CD14-positive monocyte (primary cell): ENCODE measurements around the gene CNR1. TPM values are rescaled to one million over a fixed set of nuclear protein-coding genes. Genes with fewer than 3 reads are reported as not detected.

ENCODE experiments used
- DNase-seq, 3 donors: peaks; one replicate each; pipeline ENCODE4 v3.0.0-alpha.2; 2011 to 2022
- H2AFZ ChIP-seq: 2 replicates; pipeline ENCODE4 v1.6.0; 2012; ENCODE audit warnings: mild to moderate bottlenecking, low read depth, low read length, inconsistent platforms; ENCODE audit not compliant: insufficient read depth, poor library complexity, severe bottlenecking
- H3K27ac ChIP-seq, 2 donors: 1 replicate in 1 of 2; 2 replicates in 1 of 2; pipeline ENCODE4 v1.5.1; 2012 to 2013; ENCODE audit warnings: low read length in 2 of 2, control low read depth in 1 of 2, inconsistent platforms in 1 of 2, low read depth in 1 of 2, mild to moderate bottlenecking in 1 of 2
- H3K27me3 ChIP-seq, 2 donors: one replicate each; pipeline versions ENCODE4 v1.6.0 to v1.6.1; 2011 to 2013; ENCODE audit warnings: low read length in 2 of 2; ENCODE audit not compliant: control insufficient read depth in 2 of 2, insufficient read depth in 2 of 2
- H3K36me3 ChIP-seq, 2 donors: replicated peaks in 1 of 2; 1 replicate in 1 of 2; 2 replicates in 1 of 2; pipeline versions ENCODE4 v1.5.1 to v1.6.1; 2012 to 2013; ENCODE audit warnings: low read length in 2 of 2, control low read depth in 1 of 2, inconsistent platforms in 1 of 2, mild to moderate bottlenecking in 1 of 2; ENCODE audit not compliant: insufficient read depth in 2 of 2, control insufficient read depth in 1 of 2
- H3K4me1 ChIP-seq, 2 donors: 1 replicate in 1 of 2; 2 replicates in 1 of 2; pipeline versions ENCODE4 v1.5.1 to v1.6.1; 2012 to 2013; ENCODE audit warnings: low read length in 2 of 2, control low read depth in 1 of 2, inconsistent platforms in 1 of 2, mild to moderate bottlenecking in 1 of 2, moderate library complexity in 1 of 2; ENCODE audit not compliant: insufficient read depth in 2 of 2, control insufficient read depth in 1 of 2
- H3K4me2 ChIP-seq: replicated peaks from 2 replicates; pipeline ENCODE3; 2012; ENCODE audit warnings: low read length, moderate library complexity, mild to moderate bottlenecking; ENCODE audit not compliant: poor library complexity, severe bottlenecking; ENCODE audit errors: extremely low read depth
- H3K4me3 ChIP-seq, 3 experiments: fragments of 200-600 bp in 1 of 3; sonication (generic) in 1 of 3; replicated peaks in 1 of 3; 1 replicate in 2 of 3; 2 replicates in 1 of 3; pipeline ENCODE4 v1.5.1; 2011 to 2013; ENCODE audit warnings: low read length in 3 of 3, mild to moderate bottlenecking in 3 of 3, control low read depth in 2 of 3, low read depth in 2 of 3, inconsistent platforms in 1 of 3, moderate library complexity in 1 of 3
- H3K79me2 ChIP-seq: 2 replicates; pipeline ENCODE4 v1.6.0; 2012; ENCODE audit warnings: mild to moderate bottlenecking, control low read depth, inconsistent platforms, low read length, moderate library complexity; ENCODE audit not compliant: insufficient read depth
- H3K9ac ChIP-seq: 2 replicates; pipeline ENCODE4 v1.6.0; 2017; ENCODE audit warnings: low read length, mild to moderate bottlenecking; ENCODE audit not compliant: insufficient read depth, poor library complexity, severe bottlenecking
- H3K9me3 ChIP-seq, 2 donors: replicated peaks in 1 of 2; 1 replicate in 1 of 2; 2 replicates in 1 of 2; pipeline versions ENCODE4 v1.5.1 to v1.6.1; 2012 to 2013; ENCODE audit warnings: low read length in 2 of 2, control low read depth in 1 of 2; ENCODE audit not compliant: control insufficient read depth in 1 of 2, insufficient read depth in 1 of 2
- H4K20me1 ChIP-seq: 2 replicates; pipeline ENCODE4 v1.6.0; 2012; ENCODE audit warnings: mild to moderate bottlenecking, low read length, control low read depth, moderate library complexity; ENCODE audit not compliant: insufficient read depth
- H3K27ac Mint-ChIP-seq, 7 donors: one replicate each; pipeline ENCODE4 v1.8.0; 2020; ENCODE audit warnings: mild to moderate bottlenecking in 7 of 7, mixed read lengths in 7 of 7, moderate library complexity in 6 of 7, inconsistent platforms in 2 of 7
- H3K27me3 Mint-ChIP-seq, 3 donors: one replicate each; pipeline ENCODE4 v1.8.0; 2021 to 2022; ENCODE audit warnings: low read depth in 3 of 3, mild to moderate bottlenecking in 3 of 3, mixed read lengths in 3 of 3, moderate library complexity in 3 of 3, inconsistent platforms in 1 of 3
- H3K36me3 Mint-ChIP-seq, 2 donors: one replicate each; pipeline ENCODE4 v1.8.0; 2020; ENCODE audit warnings: mixed read lengths in 2 of 2, inconsistent platforms in 1 of 2, mild to moderate bottlenecking in 1 of 2
- H3K4me1 Mint-ChIP-seq: one replicate; pipeline ENCODE4 v1.8.0; 2020; ENCODE audit warnings: mild to moderate bottlenecking, mixed read lengths
- H3K4me3 Mint-ChIP-seq, 2 donors: one replicate each; pipeline ENCODE4 v1.8.0; 2020; ENCODE audit warnings: mild to moderate bottlenecking in 2 of 2, mixed read lengths in 2 of 2, moderate library complexity in 1 of 2
- H3K9me3 Mint-ChIP-seq, 7 donors: one replicate each; pipeline ENCODE4 v1.8.0; 2020 to 2022; ENCODE audit warnings: mixed read lengths in 7 of 7, mild to moderate bottlenecking in 6 of 7, moderate library complexity in 6 of 7, inconsistent platforms in 2 of 7
- CTCF ChIP-seq: fragments of 200-600 bp; IDR thresholded peaks from one replicate; pipeline ENCODE4 v1.8.0; 2022; ENCODE audit warnings: antibody characterized with exemption, mild to moderate bottlenecking
- WGBS: methylation state at CpG from one replicate; pipeline ENCODE4 v1.1.5; 2013; ENCODE audit warnings: missing lambda C conversion rate; ENCODE audit not compliant: insufficient coverage; 5-methylcytosine and 5-hydroxymethylcytosine counted together
- intact Hi-C, 2 donors: fragments of 100-400 bp; cut with micrococcal nuclease; formaldehyde crosslinking; loops; one replicate each; pipeline versions ENCODE4 v1.15.0 to v1.15.1; 2023
- polyA plus RNA-seq, 3 donors: library from polyadenylated mRNA; depleted of rRNA in 1 of 3; unstranded in 2 of 3; stranded (reverse) in 1 of 3; fragments of 300-500 nt in 2 of 3; fragments of >200 nt in 1 of 3; fragmentation: Illumina TruSeq in 2 of 3; gene quantifications; 1 replicate in 2 of 3; 2 replicates in 1 of 3; pipeline ENCODE4 v1.2.3, GENCODE V29; 2012 to 2021

The CNR1 gene
- polyA plus RNA-seq, 3 donors, result 0.04 to 0.07 TPM; not detected in 1

GRCh38 chr6:88184921-88185320 lies 18.8 kb upstream of the CNR1 start:
- Histone ChIP-seq H3K36me3 (no peaks in the 10 kb centered on the region), H3K4me1 (no peaks in the 10 kb centered on the region), H3K4me3 (no peak overlapping the region), H3K27ac (no peak overlapping the region), H3K4me2 (no peak overlapping the region), H2AFZ (no peak overlapping the region), H3K9me3 (peaks cover 0 to 7% of the 10 kb centered on the region in 2 donors), H4K20me1 (no peaks in the 10 kb centered on the region), H3K79me2 (no peaks in the 10 kb centered on the region), H3K9ac (no peak overlapping the region), H3K27me3 (peaks cover 0 to 2% of the 10 kb centered on the region in 2 donors)
- intact Hi-C loops, result no loop called here
- Mint-ChIP-seq H3K4me1 (no peaks in the 10 kb centered on the region), H3K27me3 (peaks cover 3 to 13% (median 6%) of the 10 kb centered on the region in 3 donors), H3K36me3 (no peaks in the 10 kb centered on the region), H3K27ac (no peak overlapping the region), H3K9me3 (peaks cover 0 to 11% (median 7%) of the 10 kb centered on the region in 7 donors), H3K4me3 (no peak overlapping the region)
- WGBS, result 91% methylated on average over 4 of the region's 4 CpGs
- DNase-seq, result no peak
- TF ChIP-seq CTCF, result no peak

GRCh38 chr6:88183471-88183870 lies 17.3 kb upstream of the CNR1 start:
- Mint-ChIP-seq H3K27me3 (peaks cover 6 to 9% (median 8%) of the 10 kb centered on the region in 3 donors), H3K4me1 (no peaks in the 10 kb centered on the region), H3K36me3 (no peaks in the 10 kb centered on the region), H3K9me3 (peaks cover 0 to 11% (median 7%) of the 10 kb centered on the region in 7 donors), H3K27ac (no peak overlapping the region), H3K4me3 (no peak overlapping the region)
- Histone ChIP-seq H3K79me2 (no peaks in the 10 kb centered on the region), H3K4me3 (no peak overlapping the region), H2AFZ (no peak overlapping the region), H3K27me3 (peaks cover 0 to 2% of the 10 kb centered on the region in 2 donors), H3K36me3 (no peaks in the 10 kb centered on the region), H3K9me3 (peaks cover 0 to 7% of the 10 kb centered on the region in 2 donors), H3K4me1 (no peaks in the 10 kb centered on the region), H3K4me2 (no peak overlapping the region), H4K20me1 (no peaks in the 10 kb centered on the region), H3K27ac (no peak overlapping the region), H3K9ac (no peak overlapping the region)
- intact Hi-C loops, result no loop called here
- WGBS, result 86% methylated on average over 2 of the region's 2 CpGs
- DNase-seq, result no peak
- no peak for TF ChIP-seq CTCF
